HG02973 (cell line): ENCODE measurements around the gene AADAT.
"Not testable (repeated sequence)": the region's sequence is repeated elsewhere in the genome, so short reads cannot be mapped to it uniquely, and the experiment has no call there.

Experiments used
- ATAC-seq: cut with Tn5 transposase; IDR thresholded peaks from one replicate; pipeline ENCODE4 v1.9.1; 2021; ENCODE audit warnings: moderate library complexity; ENCODE audit not compliant: unreplicated experiment

The AADAT gene

DNA sequence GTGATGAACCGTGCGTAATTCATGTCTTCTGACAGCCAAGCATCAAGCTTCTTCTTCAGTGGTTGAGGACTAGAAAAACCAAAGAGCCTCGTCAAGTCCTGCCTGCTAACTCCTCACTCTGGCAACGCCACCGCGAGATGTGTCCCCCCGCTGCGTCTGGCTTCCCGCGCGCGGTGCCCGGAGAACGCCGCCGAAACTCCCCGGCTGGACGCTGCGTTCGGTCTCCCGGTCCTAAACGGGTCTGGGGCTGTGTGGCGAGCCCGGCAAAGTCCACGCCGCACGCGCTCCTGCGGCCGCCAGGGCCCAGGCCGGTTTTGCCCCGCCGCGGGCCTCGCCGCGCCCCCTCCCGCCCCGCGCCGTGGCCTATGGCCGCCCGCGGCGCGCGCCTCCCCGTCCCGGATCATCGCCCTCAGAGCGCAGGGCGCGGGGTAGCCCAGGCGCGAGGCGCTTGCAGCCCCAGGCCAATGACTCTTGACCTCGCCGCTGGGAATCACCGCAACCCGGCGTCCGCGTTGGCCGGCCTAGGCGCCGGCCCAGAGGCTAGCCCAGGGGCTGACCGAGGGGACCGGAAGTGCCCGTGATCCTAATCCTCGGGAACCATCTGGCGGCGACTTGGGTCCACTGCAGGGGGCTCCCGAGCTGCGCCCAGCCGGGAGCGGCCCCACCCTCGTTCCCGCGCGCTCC, at the start of gene AADAT:
TSS of gene AADAT (minus strand) at position 289 of the 684 bp plus-strand sequence. CDS start at position 23, 266 bp downstream.
- ATAC-seq, result peak; percentile 80

GRCh38 chr4:170138580-170139194, 48.9 kb upstream of the AADAT start:
- peak; percentile 95 for ATAC-seq

DNA sequence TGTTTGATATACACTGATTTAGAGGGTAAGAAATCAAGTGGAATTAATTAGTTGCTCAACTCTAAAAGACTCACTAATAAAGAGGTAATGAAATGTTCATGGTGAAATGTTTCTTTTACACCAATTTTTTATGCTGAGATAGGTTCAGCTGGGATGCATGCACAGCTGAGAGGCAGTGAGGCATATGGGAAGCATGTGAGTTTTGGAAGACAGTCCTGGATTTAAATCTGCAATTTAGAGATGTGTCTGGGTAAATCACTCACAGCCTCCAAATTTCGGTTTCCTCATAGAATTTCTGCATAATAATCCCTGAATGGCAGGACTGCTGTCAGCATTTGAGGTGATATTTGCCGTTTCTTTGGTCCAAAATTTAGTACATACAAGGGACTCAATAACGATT, 48.2 kb upstream of the AADAT start:
- ATAC-seq, result no peak

DNA sequence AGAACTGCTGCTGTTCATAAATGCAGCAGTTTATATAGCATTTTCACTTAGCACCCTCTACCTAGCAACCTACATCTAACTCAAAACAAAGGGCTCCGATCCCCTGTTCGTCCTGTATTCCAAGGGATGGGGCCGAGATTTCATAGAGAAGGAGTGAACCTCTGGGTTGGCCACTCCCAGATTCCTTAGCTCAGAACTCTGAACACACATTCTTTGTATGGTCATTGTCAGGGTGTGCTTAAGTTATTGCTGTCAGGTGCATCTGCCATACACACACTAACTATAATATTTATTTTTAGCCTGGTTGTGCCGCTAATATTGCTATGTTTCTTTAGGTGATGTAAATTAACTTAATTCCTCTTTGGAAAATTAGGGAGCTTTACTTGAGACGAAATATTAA, 47.7 kb upstream of the AADAT start:
- ATAC-seq, result no peak

DNA sequence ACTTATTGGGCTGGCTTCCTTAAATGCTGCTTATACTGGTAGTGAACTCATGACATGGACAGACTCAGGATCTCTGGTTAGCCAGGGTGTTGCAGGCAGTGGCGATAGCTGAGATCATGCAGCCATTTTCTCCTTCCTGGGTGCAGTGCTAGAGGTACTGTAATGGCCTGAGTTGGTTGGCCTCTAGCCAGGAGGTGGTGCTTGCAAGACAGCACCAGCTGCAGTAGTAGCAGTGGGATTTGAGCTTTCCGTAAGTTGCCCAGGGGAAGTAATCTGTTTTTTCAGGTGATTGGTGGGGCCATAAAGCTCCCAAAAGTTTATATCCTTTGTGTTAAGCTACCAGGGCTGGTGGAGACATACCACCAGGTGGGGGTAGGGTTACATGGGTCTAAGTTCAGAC, 45.1 kb upstream of the AADAT start:
- ATAC-seq, result no peak

DNA sequence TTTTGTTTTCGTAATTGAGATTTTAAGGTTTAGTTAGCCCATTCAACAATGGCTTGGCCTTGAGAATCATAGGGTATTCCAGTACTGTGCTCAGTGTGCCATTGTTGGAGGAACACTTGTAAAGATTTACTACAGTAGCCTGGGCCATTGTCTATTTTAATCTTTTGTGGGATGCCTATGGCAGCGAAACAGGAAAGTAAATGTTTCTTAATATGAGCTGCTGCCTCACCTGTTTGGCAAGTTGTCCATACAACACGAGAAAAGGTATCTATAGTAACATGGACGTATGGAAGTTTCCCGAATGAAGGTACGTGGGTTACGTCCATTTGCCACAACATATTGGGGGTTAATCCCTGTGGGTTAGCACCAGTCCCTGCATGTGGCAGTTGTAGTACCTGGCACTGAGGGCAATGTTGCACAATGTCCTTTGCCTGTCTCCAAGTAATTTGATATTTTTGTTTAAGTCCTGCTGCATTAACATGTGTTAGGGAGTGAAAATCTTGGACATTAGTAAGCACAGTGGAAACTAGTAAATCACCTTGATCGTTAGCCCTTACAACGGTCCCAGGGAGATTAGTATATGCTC, 38.6 kb upstream of the AADAT start:
- ATAC-seq, result no peak

GRCh38 chr4:170127758-170128157, 38.0 kb upstream of the AADAT start:
- no peak for ATAC-seq

GRCh38 chr4:170124406-170124805, 34.6 kb upstream of the AADAT start:
- ATAC-seq, result no peak

- ATAC-seq, result no peak
Observed at GRCh38 chr4:170122252-170122651, 32.5 kb upstream of the AADAT start.

- ATAC-seq, result no peak
Observed at GRCh38 chr4:170114636-170115035, 24.9 kb upstream of the AADAT start.

GRCh38 chr4:170114183-170114582, 24.4 kb upstream of the AADAT start:
- not testable (repeated sequence) for ATAC-seq

DNA sequence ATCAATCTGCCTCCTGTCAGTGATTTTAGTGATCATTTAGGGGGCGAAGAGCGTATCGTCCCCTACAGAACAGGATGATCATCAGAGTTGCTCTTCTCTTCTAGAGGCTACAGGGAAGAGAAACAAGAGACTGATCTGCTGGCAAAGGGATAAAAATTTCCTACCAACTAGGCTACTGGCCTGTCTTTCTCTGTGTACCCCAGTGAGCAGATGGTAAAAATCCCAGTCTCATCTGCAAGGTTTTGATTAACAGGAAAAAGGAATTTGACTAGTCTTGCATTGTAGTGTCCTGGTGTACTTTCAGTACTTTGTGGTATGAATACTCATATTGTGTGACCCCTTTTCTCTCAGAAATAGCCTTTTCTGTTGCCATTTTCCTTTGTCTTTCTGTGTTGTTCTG, 21.8 kb upstream of the AADAT start:
- no peak for ATAC-seq

- ATAC-seq, result no peak
Observed at GRCh38 chr4:170111085-170111484, 21.3 kb upstream of the AADAT start.

- no peak for ATAC-seq
Observed at GRCh38 chr4:170110285-170110672, 20.5 kb upstream of the AADAT start.

GRCh38 chr4:170109586-170110284, 20.0 kb upstream of the AADAT start:
- ATAC-seq, result no peak

- ATAC-seq, result no peak
Observed at GRCh38 chr4:170106900-170107299, 17.1 kb upstream of the AADAT start.

- ATAC-seq, result no peak
Observed at GRCh38 chr4:170102426-170102825, 12.7 kb upstream of the AADAT start.

DNA sequence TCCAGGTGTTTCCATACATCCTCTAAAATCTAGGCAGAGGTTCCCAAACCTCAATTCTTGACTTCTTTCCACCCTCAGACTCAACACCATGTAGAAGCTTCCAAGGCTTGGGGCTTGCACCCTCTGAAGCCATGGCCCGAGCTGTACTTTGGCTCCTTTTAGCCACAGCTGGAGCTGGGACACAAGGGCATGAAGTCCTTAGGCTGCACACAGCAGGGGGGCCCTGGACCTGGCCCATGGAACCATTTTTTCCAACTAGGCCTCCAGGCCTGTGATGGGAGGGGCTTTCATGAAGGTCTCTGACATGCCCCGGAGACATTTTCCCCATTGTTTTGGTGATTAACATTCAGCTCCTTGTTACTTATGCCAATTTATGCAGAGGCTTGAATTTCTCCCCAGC, 8.4 kb upstream of the AADAT start:
- ATAC-seq, result not testable (repeated sequence)

- ATAC-seq, result no peak
Observed at GRCh38 chr4:170097681-170098080, 7.9 kb upstream of the AADAT start.

DNA sequence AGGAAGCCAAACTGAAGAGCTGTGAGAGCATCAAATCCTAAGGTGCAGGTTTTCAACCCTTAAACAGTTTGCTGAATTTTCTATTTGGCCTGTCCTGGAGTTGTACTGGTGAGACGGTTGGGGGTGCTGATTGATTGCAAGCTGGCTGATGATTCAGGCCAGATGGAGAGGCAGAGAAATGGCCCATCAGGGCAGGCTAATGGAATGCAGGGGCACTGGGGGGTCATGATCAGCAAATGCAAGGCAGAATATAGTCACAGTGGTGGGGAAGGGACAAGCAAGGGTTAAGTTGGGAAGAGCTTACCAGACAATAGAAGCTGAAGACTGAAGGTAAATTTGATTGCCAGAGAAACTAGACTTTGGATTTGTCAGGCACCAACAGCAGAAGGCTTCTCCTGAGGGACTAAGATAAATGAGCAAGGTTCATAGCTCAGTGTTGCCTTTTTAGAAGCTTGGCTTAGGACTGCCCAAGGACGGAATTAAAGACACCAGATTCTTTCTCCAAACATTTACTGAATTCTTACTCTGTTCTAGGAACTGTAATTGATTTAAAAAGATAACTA, 4.3 kb upstream of the AADAT start:
- ATAC-seq, result no peak

- no peak for ATAC-seq
Observed at GRCh38 chr4:170091069-170091696, 1.4 kb upstream of the AADAT start.
